IPS-NIHi7 (cell line): ENCODE data around the gene RMRP.

Experiments
- DNase-seq: peaks from one replicate; pipeline ENCODE4 v3.0.0; 2012; ENCODE audit warnings: mixed read lengths; ENCODE audit errors: extremely low spot score

RMRP gene

DNA sequence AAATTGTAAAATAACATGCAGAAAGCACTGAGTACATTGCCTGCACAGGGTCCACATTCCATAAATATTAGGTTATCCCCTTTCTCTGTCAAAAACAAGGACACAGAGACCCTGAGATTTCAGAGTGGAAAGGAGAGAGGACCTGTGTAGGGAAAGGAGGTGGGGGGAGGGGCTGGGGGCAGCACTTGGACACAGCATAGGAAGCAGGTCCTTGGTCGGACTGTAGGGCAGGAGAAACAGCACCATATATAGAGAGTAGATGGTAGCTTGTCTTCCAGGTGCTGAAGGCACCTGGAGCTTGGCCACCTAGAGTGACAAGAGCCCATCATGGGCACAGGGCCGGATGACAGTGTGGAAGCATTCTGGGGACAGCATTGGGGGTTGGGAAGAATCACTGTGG lies 29.5 kb upstream of the RMRP start:
- DNase-seq: no peak

DNA sequence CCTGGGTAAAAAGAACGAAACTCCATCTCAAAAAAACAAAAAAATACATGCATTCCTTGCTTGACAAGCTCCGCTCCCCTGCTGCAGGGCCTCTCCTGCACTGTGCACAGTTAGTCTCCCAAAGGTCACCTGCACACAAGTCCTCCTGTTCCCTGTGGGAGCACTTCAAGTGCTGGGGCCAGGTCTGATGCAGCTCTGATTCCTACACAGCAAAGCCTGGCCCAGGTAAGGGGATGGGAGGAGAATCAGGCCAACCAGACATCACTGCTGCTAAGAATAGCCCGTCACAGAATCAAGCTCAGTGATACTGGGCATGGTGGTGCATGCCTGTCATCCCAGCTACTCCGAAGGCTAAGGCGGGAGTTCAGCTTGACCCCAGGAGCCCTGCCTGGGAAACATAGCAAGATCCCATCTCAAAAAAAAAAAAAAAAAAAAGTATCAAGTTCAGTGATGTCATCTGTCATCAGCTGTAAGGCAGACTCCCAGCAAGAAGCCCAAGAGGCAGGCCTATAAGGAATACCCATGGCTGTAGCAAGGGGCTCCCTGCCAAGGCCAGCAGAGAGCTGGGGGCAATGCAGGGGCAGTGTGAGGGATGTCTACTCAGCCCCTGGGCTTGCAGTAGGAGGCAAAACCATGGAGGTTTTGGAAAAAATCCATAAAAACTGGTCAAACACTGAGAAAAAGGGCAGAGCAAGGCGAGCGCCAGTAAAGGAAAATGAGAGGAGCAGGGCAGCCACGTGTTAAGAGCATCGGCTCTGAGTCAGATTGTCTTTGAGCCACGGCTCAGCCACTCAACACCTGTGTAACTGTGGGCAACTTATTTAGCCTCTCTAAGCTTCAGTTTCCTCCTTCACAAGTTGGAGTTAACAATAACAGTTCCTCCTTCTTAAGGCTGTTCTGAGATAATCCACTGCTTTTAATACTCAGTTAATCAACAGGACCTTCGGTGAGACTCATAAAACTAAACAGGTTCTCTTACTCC lies 28.7 kb upstream of the RMRP start:
- no peak for DNase-seq

DNA sequence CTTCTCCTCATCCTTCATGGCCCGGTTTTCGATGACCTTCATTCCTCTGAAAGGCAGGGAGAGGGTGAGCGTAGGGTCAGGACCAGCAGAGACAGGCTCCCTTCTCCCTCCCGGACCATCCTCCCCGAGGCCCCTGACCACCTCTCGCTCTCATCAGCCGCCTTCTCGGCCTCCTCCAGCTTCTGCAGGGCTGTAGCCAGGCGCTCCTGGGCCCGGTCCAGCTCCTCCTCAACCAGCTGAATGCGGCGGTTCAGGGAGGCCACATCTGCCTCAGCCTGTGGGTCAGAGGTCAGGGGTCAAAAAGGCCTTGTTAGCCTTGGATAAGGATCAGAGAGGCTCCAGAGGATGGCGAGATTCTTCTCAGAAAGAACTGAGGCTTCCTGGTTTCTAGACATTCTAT lies 27.7 kb upstream of the RMRP start:
- DNase-seq: no peak

DNA sequence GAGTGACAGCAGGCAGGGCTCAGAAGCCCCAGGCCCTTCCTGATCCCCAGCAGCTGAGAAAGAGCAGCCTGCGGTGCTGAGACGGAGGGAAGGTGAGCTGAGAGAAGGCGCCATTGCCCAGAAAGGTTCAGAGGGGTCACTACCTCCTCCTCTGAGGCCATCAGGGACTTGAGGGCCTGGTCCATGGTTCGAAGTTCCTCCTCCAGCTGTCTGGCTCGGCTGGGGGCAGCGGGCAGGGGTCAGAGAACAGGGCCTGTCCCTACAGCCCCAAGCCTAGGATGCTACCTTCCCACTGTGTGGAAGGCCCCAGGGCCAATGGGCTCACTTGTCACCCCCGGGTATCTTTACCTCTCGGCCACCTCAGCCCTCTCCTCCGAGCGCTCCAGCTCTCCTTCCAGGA lies 27.1 kb upstream of the RMRP start:
- DNase-seq: no peak

DNA sequence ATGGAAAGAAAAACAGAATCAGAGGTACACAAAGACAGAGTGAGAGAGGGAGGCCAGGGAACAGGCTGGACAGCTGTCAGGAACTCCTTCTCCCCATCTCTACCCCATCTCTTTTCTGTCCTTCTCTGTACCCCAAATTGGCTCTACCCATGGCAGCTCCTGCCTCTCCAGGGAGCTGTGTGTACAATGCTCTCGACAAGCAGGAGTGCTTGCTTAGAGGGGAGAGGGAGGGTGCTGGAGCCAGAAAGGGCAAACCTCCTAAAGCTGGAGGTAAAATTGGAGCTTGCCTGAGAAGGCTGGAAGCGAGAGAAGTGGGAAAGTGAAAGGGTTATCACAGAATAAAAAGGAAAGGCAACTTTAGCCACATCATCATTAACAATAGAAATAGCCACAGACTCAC lies 25.5 kb upstream of the RMRP start:
- DNase-seq: no peak

DNA sequence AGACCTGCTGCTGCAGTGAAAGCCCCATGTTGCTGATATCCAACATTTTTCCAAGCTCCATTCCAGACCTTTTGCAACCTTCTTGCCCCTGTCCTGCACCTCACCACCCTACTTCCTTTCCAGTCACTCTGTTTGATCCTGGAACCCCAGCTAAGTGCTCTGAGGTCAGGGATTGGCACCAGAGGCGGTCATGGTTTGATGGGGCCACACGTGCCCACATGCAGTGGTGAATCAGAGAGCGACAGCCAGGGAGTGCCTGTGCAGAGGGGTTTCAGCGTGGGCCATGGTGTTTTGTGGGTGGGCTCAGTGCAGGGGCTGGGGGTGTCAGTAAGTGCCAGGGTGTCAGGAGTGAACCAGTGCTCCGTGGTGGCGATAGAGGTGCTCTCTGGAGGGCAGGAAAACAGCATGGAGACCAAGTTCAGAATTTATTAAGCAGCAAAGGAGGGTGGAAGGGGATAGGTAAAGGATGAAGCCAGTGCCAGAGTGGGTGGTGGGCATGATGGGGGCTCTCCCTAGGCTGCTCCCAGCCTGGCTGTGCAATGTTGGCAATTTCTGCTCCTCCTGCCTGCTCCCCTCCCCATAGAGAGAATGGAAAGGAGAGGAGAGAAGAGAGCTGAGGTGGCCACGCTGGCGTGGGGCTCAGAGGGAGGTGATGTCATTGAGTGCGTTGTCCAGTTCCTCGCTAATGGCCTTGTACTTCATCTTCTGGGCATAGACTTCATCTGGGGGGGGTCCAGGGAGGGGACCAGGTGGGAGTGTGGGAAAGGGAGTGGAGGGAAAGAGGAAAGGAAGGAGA lies 24.9 kb upstream of the RMRP start:
- DNase-seq: no peak

DNA sequence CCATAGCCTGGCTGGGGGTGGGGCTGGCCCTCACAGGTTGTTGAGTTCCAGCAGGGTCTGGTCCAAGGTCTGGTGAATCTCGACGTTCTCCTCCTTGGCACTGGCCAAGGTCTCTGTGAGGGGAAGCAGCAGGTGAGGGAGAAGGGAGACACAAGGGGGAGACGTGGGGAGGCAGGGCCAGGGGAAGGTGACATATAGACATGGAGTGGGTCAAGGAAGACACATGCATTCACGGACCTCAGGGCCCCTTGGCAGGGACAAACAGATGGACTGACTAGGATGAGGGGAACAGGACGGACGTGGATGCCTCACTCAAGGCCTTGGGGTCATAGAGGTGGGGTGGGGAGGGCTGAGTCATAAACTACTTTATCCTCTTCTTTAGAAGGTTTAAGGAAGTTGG lies 24.2 kb upstream of the RMRP start:
- no peak for DNase-seq

DNA sequence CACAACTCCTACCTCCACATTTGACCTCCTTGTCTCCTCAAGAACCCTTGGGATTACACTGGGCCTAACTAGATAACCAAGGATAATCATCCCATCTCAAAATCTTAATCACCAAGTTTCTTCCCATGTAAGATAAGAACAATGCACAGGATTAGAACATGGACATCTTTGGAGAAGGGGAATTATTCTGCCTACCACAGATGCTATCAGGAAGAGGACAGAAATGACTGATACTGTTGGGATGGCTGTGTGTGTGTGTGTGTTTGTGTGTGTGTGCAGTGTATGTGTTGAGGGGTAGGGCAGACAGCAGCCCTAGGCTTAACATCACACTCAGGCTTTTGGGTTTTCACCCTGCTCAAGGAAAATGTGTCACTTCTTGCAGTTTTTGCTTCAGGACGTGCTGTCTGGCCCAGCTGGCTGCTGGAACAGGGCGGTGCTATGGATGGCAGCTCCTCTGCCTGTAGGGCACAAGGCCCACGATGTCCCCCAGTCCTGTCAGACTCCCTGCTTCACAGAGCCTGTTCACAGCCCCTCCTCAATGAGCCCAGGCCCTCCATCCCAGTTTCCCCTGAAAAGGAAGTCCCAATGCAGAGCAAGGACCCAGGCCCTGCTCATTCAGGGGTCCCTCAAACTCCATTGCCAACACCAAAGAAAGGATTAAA lies 23.7 kb upstream of the RMRP start:
- no peak for DNase-seq

DNA sequence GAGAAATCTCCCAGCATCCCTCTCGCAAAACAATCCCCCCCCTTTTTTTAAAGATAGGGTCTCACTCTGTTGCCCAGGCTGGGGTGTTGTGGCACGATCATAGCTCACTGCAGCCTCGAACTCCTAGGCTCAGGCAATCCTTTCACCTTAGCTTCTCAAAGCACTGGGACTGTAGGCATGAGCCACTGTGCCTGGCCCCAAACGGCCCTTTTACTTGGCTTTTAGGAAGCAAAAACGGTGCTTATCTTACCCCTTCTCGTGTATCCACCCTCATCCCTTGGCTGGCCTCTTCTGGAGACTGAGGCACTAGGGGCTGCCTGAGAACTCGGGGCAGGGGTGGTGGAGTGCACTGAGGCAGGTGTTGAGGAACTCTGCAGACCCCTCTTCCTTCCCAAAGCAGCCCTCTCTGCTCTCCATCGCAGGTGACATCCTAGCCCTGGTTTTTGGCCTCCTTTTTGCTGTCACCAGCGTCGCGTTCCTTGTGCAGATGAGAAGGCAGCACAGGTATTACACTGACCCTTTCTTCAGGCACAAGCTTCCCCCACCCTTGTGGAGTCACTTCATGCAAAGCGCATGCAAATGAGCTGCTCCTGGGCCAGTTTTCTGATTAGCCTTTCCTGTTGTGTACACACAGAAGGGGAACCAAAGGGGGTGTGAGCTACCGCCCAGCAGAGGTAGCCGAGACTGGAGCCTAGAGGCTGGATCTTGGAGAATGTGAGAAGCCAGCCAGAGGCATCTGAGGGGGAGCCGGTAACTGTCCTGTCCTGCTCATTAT lies 22.7 kb upstream of the RMRP start:
- DNase-seq: peak; percentile 72

DNA sequence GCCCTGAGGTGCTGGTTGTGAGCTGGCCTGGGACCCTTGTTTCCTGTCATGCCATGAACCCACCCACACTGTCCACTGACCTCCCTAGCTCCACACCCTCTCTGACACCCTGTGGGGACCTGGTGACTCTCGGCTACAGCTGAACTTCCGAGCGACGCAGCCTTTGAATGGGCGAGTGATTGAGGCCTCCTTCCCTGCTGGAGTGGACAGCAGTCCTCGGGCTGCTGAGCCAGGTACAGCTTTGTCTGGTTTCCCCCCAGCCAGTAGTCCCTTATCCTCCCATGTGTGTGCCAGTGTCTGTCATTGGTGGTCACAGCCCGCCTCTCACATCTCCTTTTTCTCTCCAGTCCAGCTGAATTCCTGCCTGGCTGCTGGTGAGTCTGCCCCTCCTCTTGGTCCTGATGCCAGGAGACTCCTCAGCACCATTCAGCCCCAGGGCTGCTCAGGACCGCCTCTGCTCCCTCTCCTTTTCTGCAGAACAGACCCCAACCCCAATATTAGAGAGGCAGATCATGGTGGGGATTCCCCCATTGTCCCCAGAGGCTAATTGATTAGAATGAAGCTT lies 22.0 kb upstream of the RMRP start:
- DNase-seq: no peak

DNA sequence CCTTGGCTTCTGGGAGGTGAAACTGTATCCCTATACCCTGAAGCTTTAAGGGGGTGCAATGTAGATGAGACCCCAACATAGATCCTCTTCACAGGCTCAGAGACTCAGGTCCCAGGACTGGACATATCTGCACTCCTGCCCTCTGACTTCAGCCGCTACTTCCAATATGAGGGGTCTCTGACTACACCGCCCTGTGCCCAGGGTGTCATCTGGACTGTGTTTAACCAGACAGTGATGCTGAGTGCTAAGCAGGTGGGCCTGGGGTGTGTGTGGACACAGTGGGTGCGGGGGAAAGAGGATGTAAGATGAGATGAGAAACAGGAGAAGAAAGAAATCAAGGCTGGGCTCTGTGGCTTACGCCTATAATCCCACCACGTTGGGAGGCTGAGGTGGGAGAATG lies 21.3 kb upstream of the RMRP start:
- no peak for DNase-seq

DNA sequence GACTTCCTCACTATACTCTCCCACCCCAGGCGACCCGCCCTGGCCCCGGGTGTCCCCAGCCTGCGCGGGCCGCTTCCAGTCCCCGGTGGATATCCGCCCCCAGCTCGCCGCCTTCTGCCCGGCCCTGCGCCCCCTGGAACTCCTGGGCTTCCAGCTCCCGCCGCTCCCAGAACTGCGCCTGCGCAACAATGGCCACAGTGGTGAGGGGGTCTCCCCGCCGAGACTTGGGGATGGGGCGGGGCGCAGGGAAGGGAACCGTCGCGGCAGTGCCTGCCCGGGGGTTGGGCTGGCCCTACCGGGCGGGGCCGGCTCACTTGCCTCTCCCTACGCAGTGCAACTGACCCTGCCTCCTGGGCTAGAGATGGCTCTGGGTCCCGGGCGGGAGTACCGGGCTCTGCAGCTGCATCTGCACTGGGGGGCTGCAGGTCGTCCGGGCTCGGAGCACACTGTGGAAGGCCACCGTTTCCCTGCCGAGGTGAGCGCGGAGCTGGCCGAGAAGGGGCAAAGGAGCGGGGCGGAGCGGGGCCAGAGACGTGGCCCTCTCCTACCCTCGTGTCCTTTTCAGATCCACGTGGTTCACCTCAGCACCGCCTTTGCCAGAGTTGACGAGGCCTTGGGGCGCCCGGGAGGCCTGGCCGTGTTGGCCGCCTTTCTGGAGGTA lies 18.0 kb upstream of the RMRP start:
- DNase-seq: peak; percentile 90

DNA sequence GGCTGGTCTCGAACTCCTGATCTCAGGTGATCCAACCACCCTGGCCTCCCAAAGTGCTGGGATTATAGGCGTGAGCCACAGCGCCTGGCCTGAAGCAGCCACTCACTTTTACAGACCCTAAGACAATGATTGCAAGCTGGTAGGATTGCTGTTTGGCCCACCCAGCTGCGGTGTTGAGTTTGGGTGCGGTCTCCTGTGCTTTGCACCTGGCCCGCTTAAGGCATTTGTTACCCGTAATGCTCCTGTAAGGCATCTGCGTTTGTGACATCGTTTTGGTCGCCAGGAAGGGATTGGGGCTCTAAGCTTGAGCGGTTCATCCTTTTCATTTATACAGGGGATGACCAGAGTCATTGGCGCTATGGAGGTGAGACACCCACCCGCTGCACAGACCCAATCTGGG lies 17.4 kb upstream of the RMRP start:
- DNase-seq: no peak

DNA sequence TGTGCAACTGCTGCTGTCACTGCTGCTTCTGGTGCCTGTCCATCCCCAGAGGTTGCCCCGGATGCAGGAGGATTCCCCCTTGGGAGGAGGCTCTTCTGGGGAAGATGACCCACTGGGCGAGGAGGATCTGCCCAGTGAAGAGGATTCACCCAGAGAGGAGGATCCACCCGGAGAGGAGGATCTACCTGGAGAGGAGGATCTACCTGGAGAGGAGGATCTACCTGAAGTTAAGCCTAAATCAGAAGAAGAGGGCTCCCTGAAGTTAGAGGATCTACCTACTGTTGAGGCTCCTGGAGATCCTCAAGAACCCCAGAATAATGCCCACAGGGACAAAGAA lies 16.2 kb upstream of the RMRP start:
- DNase-seq: no peak

DNA sequence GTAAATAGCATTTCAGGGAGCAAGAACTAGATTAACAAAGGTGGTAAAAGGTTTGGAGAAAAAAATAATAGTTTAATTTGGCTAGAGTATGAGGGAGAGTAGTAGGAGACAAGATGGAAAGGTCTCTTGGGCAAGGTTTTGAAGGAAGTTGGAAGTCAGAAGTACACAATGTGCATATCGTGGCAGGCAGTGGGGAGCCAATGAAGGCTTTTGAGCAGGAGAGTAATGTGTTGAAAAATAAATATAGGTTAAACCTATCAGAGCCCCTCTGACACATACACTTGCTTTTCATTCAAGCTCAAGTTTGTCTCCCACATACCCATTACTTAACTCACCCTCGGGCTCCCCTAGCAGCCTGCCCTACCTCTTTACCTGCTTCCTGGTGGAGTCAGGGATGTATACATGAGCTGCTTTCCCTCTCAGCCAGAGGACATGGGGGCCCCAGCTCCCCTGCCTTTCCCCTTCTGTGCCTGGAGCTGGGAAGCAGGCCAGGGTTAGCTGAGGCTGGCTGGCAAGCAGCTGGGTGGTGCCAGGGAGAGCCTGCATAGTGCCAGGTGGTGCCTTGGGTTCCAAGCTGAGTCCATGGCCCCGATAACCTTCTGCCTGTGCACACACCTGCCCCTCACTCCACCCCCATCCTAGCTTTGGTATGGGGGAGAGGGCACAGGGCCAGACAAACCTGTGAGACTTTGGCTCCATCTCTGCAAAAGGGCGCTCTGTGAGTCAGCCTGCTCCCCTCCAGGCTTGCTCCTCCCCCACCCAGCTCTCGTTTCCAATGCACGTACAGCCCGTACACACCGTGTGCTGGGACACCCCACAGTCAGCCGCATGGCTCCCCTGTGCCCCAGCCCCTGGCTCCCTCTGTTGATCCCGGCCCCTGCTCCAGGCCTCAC lies 15.6 kb upstream of the RMRP start, which contains the start of gene CA9:
Gene CA9 (plus strand): TSS at position 797 of the 893 bp plus-strand sequence. CDS start 32 bp downstream, at position 829.
- no peak for DNase-seq

DNA sequence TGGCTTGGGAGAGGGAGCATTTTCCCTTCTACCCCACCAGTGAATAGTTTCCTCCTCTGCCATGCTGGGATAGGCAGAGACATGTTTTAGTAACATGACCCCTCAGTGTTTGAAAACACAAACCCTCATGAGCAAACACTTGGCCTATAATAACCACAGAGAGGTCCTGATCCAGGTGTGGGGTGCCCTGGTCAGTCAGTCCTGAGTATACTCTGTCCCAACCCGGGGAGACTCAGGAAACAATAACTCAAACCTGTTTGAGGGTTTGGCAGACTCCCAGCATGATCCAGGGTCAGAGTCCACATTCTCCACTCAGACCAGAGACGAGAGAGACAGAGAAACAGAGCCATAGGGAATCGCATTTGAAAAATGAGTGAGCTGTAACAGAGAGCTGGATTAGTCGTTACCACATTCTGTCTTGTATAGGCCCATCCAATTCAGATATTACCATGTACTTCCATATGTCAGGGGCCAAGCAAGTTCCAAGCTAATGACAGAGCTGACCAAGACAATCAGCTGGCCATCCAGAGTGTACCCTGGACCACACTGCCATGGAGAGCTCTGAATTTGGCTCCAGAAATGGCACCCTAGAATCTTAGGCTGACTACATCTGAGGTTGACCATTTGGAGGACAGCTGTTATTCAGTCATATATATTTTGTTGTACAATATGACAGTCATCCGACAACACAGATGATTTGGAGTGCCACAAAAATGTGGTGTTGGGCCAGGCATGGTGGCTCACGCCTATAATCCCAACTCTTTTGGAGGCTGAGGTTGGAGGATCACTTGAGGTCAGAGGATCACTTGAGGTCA lies 11.7 kb upstream of the RMRP start:
- DNase-seq: no peak

DNA sequence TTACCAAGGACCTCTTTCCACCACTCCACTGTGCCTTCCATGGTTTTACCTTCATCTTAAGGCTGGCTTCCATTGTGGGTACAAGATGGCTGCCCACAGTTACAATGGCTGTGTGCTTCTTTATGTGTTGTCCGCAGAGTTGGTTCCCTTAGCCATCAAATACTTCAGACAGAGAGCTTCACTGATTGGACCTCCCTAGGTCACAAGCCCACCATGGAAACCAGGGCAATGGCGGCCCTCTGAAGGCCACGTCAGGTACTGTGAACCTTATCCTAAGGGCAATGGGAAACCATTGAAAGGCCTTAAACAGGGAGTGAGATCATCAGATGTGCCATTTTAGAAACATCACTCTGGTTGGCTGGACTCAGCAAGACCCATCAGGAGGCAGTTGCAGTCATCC lies 10.1 kb upstream of the RMRP start:
- DNase-seq: no peak

DNA sequence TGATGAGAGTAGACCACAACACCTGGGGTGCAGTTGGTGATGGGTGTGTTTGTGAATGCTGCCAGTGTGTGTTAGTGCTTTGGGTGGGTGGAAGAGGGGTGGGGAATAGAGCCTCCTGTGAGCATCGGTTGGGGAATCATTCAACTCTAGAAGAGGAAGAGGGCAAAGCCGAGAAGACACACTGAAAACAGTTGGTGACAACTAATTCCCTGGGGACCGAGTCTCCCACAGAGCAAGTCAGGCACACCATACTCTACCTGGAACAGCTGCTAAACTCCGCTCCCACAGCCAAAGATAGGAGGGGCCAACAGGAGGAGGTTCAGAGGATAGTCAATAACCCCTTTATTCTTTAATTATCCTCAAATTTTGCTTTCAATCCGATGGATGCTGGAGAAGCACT lies 8.7 kb upstream of the RMRP start:
- DNase-seq: no peak

DNA sequence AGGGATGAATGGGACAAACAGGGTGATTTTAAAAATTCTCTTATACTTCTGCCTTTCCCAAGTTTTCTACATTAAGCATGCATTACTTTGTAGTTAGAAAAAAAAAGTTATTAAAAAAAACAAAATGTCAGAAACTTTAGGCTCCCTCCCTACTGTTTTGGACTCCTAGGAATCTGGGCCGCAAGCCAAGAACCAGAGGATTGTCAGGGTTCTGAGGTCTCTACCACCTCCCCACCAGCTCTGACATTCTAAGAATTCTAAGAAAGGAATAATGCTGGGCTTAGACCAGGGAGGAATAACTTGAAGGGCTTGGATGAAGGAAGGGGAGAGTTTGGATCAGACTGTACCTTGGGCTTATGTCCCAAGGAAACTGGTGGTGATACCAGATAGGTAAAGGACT lies 8.2 kb upstream of the RMRP start:
- DNase-seq: no peak
